22Rv1 (cell line): ENCODE data around the gene SORBS1.

Experiments
- ZFX ChIP-seq: fragments of 450-650 bp; IDR thresholded peaks from 2 replicates; pipeline ENCODE4 v1.6.1; 2017; ENCODE audit warnings: antibody characterized with exemption, borderline replicate concordance
- TF ChIP-seq, protein P1 (sequence below): fragments of 450-650 bp; IDR thresholded peaks from 2 replicates; pipeline ENCODE4 v1.5.1; 2017; ENCODE audit warnings: mild to moderate bottlenecking

DNA sequence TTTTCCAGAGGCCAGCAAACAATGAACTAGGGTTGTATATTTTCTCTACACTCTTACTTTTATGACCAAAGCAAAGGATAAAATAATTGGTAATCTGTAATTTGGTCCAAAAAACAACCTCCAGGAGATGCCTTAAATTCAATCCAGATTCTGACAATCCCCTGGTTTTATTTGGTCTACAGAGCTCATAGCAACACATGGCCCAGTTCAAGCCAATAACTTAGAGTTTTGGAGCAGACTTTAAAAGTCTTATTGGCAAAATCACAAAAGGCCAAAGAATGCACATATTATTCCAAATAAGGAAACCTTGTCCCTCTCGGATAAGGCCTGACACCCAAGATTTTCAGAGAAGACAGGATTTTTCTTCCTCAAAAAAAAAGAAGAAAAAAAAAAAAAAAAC, 51.9 kb downstream of the SORBS1 start:
- TF ChIP-seq, protein P1, sequence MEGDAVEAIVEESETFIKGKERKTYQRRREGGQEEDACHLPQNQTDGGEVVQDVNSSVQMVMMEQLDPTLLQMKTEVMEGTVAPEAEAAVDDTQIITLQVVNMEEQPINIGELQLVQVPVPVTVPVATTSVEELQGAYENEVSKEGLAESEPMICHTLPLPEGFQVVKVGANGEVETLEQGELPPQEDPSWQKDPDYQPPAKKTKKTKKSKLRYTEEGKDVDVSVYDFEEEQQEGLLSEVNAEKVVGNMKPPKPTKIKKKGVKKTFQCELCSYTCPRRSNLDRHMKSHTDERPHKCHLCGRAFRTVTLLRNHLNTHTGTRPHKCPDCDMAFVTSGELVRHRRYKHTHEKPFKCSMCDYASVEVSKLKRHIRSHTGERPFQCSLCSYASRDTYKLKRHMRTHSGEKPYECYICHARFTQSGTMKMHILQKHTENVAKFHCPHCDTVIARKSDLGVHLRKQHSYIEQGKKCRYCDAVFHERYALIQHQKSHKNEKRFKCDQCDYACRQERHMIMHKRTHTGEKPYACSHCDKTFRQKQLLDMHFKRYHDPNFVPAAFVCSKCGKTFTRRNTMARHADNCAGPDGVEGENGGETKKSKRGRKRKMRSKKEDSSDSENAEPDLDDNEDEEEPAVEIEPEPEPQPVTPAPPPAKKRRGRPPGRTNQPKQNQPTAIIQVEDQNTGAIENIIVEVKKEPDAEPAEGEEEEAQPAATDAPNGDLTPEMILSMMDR, result no peak
- no peak for TF ChIP-seq ZFX
